Neural progenitor cell (in vitro differentiated cells): Measurements from ENCODE around the gene SLC18B1.

Source experiments
- CTCF ChIP-seq: fragments of 200-600 bp; sonication (generic); IDR thresholded peaks from 2 replicates; pipeline ENCODE4 v1.5.1; 2017; ENCODE audit warnings: antibody characterized with exemption, mild to moderate bottlenecking
- EZH2 ChIP-seq: fragments of 200-600 bp; sonication (generic); IDR thresholded peaks from 2 replicates; pipeline ENCODE4 v1.6.1; 2017; ENCODE audit warnings: antibody characterized with exemption, mild to moderate bottlenecking, moderate library complexity
- EZH2phosphoT487 ChIP-seq: fragments of 200-600 bp; sonication (generic); IDR thresholded peaks from 2 replicates; pipeline ENCODE4 v1.6.1; 2017; ENCODE audit warnings: antibody characterized with exemption

GRCh38 chr6:132812255-132812732 is 13.9 kb upstream of the SLC18B1 start:
- no peak for TF ChIP-seq EZH2
- no peak for TF ChIP-seq CTCF
- TF ChIP-seq EZH2phosphoT487: no peak
